ENCODE data around the gene ACOT7. TPM values are rescaled to one million over a fixed set of nuclear protein-coding genes. Genes with fewer than 3 reads are reported as not detected.

The ACOT7 gene
- total RNA-seq, 2 donors from 2014 or later = 46.0 to 75.8 TPM

DNA sequence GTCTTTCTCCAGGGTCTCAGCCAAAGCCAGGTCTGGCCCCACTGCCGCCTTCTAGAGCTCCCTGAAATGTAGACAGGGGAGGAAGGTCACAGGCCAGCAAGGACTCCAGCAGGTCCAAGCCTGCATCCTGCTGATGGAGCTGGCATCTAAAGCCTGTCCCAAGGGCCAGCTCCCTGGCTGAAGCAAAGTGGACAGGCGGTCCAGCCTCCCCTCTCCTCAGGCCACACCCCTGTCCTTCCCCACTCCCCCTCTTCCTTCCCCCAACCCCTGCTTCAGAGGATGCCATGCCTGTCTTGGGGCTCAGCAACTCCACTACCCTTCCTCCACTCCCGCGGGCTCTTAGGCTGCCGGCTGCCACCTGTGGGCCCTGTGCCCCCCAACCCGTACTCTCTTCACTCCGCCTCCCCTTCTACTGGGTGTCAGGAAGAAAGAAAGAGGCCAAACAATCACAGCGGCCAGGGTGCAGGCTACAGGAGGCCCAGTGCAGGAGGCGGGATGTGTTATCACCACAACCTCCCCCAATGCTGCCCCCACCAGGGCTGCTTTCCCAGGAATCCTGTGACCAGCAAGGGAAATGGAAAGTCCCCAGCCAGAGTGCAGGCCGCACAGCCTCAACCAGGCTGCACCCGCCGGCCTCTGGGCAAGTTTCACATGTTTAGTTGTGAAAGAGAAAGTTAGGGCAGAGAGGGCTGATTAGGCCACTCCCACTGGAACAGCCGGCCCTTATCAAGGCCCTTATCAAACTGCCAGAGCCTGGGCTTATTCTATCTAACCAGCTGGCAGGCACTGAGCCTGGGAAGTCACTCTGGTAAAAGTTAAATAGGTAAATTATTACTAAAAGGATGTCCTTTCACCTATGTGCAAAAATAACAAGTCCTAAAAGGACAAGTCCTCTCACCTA, 34.1 kb downstream of the ACOT7 start:
- ATAC-seq (peak; percentile 73 to 79), DNase-seq (ENCODE audit: low spot score in 2 of 2) (peak; percentile 61 to 68)
- Mint-ChIP-seq H3K36me3 (peaks cover 0 to 8% of the 10 kb centered on the region in 2 donors), H3K27ac (peak overlapping the region; percentile 91 to 96), H3K9me3 (no peaks in the 10 kb centered on the region)

DNA sequence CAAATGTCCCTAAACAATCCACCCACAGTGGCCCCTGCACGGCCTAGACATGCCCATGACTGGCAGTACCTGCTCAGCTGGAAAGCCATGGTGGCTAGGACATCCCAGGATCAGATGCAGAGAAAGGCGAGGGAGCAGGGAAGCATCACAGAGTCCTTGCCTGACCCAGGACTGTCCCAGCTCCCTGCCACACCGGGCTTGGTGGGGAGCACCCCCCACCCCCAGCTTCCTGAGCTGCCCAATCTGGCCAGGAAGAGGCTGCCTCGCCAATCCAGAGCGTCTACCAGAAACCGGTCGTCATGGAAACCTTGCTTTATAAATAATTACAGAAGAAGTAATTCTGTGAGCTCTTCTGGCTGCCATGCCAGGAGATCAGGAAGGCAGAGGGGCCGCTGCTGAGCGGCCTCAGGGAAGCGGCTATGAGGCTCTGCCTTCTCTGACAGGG, 34.8 kb downstream of the ACOT7 start:
- no peaks in the 10 kb centered on the region for H3K9me3 Mint-ChIP-seq
- H3K36me3 Mint-ChIP-seq = peaks cover 0 to 5% of the 10 kb centered on the region in 2 donors
- DNase-seq (ENCODE audit: low spot score in 2 of 2) = peak; percentile 60 to 83

DNA sequence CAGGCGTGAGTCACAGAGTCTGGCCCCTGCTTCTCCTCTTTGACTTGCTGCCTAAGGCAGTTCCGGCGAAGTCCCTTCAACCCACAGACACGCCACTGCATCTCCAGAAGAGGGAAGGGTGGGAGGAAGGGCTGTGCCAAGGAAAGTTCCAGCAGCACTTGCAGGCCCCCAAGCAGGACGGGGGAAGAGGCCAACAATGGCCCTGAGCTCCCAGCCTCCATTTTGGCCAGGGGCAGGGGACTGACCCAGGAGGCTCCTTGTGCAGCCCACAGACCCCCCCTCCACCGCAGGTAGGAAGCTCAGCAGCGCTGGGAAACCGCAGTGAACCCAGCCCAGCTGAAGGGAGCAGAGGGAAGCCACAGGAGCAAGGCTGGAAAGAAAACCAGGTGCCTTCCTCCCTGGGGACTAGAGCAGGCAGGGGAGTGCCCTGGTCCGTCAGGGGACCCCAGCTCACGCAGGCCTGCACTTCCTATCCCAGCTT, 35.4 kb downstream of the ACOT7 start:
- H3K27ac Mint-ChIP-seq = peak overlapping the region; percentile 91 to 96
- peak in 1 of 2 donors; percentile 63 for DNase-seq (ENCODE audit: low spot score in 2 of 2)
- peak in 1 of 2 donors; percentile 39 for ATAC-seq
- no peaks in the 10 kb centered on the region for H3K36me3 Mint-ChIP-seq
- H3K9me3 Mint-ChIP-seq = no peaks in the 10 kb centered on the region

More for the DNA sequence above, 34.8 kb downstream of the ACOT7 start:
- H3K27ac Mint-ChIP-seq = peak overlapping the region; percentile 91 to 96
- ATAC-seq = peak; percentile 76 to 87

DNA sequence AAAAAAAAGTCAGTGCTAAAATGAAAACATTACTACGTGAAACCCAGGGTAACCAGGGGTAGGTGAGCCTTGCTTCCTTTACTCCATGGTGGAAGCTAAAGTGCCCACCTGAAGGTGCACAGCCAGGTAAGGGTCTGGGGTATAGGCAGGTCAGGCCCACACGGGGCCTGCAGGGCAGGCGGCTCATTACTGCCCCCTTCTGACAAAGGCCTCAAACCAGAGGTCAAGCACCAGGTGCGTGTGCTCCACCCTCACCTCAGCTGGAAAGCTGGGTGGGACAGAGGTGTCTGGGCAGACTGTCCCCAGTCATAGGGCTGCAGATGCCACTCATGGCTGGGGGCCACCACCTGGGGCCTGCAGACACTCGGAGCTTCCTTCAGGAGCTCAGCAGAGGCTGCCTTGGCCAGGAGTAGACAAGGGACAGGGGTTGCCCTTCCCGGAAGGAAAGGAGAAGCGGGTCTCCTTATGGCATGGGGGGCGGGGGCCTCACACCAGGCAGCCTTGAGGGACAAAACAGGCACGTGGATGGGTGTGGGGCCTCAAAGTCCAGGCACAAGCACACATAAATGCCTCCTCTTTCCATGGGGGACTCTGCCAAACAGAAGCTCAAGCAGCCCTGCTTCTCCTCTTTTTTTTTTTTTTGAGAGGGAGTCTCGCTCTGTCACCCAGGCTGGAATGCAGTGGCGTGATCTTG, 36.2 kb downstream of the ACOT7 start:
- Mint-ChIP-seq H3K9me3 (no peaks in the 10 kb centered on the region), H3K36me3 (no peaks in the 10 kb centered on the region), H3K27ac (peak overlapping the region; percentile 22 to 91)
- ATAC-seq (no peak), DNase-seq (ENCODE audit: low spot score in 2 of 2) (no peak)

DNA sequence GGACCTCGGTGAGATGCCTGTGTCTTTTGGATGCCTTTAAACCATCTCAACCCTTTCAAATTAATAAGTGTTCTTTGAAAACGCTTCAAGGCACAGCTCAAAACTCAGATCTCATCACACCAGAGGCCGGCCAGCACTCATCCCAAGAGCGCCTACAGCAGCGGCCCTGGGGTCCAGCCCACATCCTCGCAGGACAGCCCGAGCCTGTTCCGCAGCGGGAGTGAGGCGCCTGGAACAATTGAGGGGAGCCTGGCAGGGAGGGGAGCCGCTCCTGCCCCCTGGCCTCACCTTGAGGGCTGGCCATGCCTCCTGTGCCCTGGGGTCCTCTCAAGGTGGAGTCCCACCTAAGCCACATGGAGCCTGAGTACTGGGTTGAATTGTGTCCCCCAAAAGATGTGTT, 37.9 kb downstream of the ACOT7 start:
- ATAC-seq = no peak
- Mint-ChIP-seq H3K36me3 (no peaks in the 10 kb centered on the region), H3K9me3 (no peaks in the 10 kb centered on the region), H3K27ac (peak overlapping the region in 1 of 2 donors; percentile 55)
- no peak for DNase-seq (ENCODE audit: low spot score in 2 of 2)

DNA sequence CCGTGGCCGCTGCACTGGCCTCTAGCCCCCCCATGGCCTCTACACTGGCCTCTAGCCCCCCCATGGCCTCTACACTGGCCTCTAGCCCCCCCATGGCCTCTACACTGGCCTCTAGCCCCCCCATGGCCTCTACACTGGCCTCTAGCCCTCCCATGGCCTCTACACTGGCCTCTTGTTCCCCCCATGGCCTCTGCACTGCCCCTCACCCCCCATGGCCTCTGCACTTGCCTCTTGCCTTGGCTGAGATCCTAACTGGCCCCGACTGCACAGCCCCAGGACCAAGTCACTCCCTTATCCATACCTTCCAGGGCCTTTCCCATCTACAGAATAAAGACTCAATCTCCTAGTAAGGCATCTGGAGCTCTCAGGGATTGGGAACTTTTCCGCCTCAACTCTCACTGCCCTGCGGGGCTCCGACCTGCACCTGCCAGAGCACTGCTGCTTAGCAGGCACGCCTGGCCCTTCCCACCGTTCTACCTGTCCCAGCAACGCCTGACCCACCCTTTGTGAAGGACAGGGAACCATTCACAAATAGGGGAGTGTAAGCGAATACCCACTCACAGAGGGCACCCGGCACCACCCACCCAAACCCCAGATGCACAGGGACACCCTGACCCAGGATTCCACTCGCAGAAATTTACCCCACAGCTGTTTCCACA, 38.8 kb downstream of the ACOT7 start:
- Mint-ChIP-seq H3K9me3 (no peaks in the 10 kb centered on the region), H3K36me3 (no peaks in the 10 kb centered on the region), H3K27ac (peak overlapping the region in 1 of 2 donors; percentile 55)
- DNase-seq (ENCODE audit: low spot score in 2 of 2) (no peak), ATAC-seq (no peak)

DNA sequence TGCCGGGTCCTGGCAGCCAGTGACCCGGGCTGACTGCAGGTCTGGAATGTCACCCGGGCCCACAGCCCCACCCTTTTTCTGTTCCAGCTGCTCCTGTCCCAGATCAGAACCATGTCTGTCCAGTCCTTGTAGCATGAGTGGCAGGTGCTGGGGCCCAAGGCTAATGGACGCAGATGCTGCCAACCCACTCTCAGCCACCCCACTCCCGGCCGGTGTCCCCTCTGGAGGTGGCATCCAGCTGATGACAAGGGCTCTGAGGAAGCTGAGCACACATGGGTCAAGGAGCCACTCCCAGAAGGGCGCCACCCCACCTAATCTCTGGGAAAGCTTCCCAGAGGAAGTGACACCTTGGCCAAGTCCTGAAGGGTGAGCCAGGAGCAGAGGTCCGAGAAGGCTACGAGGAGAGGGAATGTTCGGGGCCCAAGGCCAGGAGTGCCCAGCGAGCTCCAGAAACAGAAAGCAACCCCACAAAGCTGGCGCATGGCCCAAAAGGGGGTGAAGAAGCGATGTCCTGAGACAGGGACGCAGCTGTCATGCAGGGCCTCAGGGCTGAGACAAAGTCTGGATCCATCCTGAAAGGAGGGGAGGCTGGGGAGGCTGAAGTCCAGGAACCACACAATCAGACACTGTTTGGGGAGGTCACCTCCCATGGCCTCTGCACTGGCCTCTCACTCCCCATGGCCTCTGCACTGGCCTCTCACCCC, 39.5 kb downstream of the ACOT7 start:
- ATAC-seq = no peak
- Mint-ChIP-seq H3K9me3 (no peaks in the 10 kb centered on the region), H3K27ac (peak overlapping the region in 1 of 2 donors; percentile 69), H3K36me3 (no peaks in the 10 kb centered on the region)
- DNase-seq (ENCODE audit: low spot score in 2 of 2) = no peak

DNA sequence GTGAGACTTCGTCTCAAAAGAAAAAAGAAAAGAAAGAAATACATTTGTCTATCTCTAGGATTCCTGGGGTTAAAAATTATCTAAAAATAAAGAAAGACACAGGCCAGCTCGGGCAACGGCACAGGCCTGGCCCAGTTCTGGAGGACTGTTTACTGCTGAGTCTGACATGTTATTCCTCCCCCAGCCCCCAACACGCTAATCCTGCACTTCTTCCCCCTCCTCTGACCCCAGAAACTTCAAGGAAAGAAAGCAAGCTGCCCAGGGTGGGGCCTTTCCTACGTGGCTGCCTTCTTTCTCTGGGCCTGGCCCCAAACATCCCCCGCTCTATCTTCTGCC, 40.0 kb downstream of the ACOT7 start:
- DNase-seq (ENCODE audit: low spot score in 2 of 2) (no peak), ATAC-seq (no peak)
- Mint-ChIP-seq H3K9me3 (no peaks in the 10 kb centered on the region), H3K27ac (peak overlapping the region in 1 of 2 donors; percentile 69), H3K36me3 (no peaks in the 10 kb centered on the region)

DNA sequence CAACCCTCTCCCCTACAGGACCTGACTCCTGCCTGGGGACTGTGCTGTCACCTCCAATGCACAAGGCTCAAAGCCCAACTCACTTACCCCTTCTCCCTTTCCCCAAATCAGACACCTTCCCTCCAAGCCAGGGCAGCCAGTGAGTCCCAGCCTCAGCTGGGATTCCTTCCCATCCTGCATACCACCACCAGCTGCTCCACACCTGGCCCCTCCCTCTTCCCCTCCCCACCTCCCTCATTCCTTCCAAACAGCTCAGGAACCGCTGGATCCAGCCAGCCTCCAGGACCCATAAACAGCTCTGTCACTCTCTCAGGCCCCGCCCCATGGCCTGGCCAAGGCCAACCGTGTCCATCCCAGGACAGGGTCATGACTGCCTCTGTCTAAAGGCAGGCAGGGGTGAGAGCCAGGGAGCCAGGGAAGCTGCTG, 41.4 kb downstream of the ACOT7 start:
- H3K9me3 Mint-ChIP-seq = no peaks in the 10 kb centered on the region
- peak overlapping the region; percentile 59 to 81 for H3K27ac Mint-ChIP-seq
- ATAC-seq = no peak
- no peaks in the 10 kb centered on the region for H3K36me3 Mint-ChIP-seq
- DNase-seq (ENCODE audit: low spot score in 2 of 2) = no peak

DNA sequence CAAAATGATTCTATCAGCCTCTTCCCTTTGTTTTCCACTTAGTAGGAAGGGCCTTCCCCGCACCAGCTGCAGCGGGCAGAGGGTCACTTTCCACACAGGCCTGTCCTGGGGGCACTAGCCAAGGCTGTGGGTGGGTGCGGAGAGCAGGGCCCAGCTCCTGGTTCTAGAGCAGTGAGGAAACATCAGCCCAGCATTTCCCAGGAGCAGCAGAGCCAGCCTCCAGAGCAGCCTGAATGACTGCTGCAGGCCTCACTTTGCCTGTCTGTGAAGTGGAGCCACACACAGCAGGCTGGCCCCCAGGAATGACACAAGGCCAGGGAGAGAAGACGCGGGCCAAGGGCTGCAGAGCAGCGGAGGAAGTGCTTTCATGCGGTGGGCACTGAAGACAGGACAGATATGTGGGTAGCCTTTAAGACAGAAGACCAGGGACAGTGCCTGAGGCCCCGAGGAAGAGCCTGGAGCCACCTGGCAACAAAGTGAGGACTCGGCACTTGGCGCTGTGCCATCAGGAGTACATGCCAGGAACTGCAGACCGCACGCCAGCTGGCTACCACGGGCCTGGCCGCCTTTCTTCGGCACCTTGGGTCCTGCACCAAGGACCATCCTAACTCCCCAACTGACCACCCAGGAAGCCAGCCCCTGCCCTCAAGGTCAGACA, 42.0 kb downstream of the ACOT7 start:
- ATAC-seq = no peak
- Mint-ChIP-seq H3K27ac (peak overlapping the region; percentile 59 to 81), H3K9me3 (no peaks in the 10 kb centered on the region), H3K36me3 (no peaks in the 10 kb centered on the region)
- no peak for DNase-seq (ENCODE audit: low spot score in 2 of 2)

DNA sequence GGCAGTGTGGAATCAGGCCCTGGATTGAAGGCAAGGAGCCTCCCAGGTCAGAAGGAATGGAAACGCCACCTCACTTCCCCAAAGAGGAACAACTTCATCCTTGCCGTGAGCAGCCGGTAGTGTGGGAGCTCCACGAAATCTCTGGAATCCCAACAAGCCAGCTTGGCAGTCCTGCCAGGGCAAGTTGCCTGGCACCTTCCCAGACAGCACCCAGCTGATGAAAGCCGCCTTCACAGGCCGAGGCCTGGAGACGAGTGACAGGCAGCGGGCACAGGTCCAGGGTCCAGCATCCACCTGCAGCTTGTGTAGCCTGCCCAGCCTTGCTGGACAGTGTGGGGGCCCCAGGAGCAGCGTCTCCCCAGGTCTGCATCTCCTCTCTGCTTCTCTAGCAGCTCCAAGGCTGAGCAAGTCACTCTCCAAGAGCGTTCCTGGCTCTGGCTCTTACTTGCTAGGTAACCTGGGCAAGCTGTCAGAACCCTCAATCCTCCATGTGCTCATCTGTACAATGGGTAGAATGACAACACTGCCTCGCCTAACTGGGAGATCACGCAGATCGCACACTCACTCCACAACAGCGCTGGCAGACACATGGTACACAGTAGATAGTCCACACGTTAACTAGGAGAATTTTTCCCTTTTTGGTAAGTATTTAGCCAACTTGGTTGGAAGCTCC, 43.0 kb downstream of the ACOT7 start:
- DNase-seq (ENCODE audit: low spot score in 2 of 2) = no peak
- Mint-ChIP-seq H3K36me3 (no peaks in the 10 kb centered on the region), H3K9me3 (no peaks in the 10 kb centered on the region), H3K27ac (peak overlapping the region; percentile 50 to 89)
- no peak for ATAC-seq

DNA sequence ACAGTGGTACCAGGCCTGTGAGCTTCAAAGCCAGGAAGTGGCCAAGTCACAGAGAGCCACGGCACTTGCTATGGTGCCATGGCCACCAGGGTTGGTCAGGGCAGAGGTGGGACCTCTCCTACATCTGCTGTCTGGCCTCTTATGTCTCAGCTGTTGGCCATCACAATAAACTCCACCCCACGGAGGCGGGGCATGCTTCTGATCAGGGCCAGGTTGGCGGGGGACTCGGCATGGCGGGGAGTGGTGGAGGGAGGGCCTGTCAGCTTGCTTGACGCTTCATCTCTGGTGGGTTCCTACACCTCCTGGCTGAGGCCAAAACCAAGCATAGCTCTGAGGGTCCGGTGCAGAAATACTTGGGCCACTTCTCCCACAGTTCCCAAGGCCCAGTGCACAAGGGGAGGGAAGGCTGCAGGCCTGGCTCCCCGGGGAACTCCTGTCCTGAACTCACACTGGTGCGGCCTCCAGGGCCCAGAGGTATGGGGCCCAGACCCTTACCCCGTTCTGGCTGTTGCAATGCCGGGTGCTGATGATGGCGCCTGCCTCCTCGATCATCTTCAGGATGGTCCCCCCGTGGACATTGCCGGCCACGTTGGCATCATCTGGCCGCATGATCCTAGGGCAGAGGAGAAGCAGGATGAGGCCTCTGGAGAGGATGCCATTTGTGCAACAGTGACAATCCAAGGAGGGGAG, 44.2 kb downstream of the ACOT7 start:
- no peaks in the 10 kb centered on the region for H3K9me3 Mint-ChIP-seq
- ATAC-seq (peak in 1 of 2 donors; percentile 35), DNase-seq (ENCODE audit: low spot score in 2 of 2) (no peak)

DNA sequence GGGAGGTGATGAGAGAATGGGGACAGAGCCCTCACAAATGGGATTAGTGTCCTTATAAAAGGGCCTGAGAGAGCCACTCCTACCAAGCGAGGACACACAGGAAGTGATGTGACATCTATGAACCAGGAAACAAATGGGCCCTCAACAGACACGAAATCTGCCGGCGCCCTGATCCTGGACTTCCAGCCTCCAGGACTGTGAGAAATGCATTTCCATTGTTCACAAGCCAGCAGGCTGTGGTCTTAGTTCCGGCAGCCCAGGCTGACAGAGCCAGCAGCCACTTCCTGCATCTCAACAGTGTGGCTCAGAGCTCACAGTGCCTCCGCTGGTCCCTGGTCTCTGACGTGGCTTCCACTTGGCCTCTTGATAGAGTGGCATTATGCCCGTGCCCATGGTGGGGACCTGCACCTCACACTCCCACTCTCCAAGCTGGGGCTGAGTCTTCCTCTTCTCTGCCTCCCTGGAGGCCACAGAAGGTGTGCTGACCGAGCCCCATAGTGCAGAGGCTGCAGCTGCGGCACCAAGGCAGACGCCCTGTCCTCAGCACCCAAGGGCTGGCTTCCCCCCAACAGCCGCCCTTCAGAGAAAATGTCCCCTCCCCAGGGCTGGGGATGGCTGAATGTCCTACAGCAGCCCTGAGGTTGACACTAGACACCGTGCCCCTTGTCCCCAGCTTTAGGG, 44.9 kb downstream of the ACOT7 start:
- no peaks in the 10 kb centered on the region for H3K36me3 Mint-ChIP-seq
- H3K9me3 Mint-ChIP-seq = no peaks in the 10 kb centered on the region
- peak overlapping the region; percentile 77 to 89 for H3K27ac Mint-ChIP-seq
- DNase-seq (ENCODE audit: low spot score in 2 of 2) (peak; percentile 35 to 68), ATAC-seq (peak; percentile 68 to 92)

More for the DNA sequence above, 44.2 kb downstream of the ACOT7 start:
- peak overlapping the region in 1 of 2 donors; percentile 89 for H3K27ac Mint-ChIP-seq
- H3K36me3 Mint-ChIP-seq = no peaks in the 10 kb centered on the region
